WI38 (cell line): ENCODE results near the gene GPR45.

Experiments
- H3K4me3 ChIP-seq: 2 replicates; pipeline ENCODE4 v1.5.1; 2011; ENCODE audit warnings: low read depth, mild to moderate bottlenecking, control low read depth, low read length
- TF ChIP-seq, protein P1 (sequence below): IDR thresholded peaks from 2 replicates; pipeline ENCODE4 v1.5.1; 2012; ENCODE audit warnings: low read depth, mild to moderate bottlenecking, control low read depth, low read length

GPR45 gene, protein sequence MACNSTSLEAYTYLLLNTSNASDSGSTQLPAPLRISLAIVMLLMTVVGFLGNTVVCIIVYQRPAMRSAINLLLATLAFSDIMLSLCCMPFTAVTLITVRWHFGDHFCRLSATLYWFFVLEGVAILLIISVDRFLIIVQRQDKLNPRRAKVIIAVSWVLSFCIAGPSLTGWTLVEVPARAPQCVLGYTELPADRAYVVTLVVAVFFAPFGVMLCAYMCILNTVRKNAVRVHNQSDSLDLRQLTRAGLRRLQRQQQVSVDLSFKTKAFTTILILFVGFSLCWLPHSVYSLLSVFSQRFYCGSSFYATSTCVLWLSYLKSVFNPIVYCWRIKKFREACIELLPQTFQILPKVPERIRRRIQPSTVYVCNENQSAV

DNA sequence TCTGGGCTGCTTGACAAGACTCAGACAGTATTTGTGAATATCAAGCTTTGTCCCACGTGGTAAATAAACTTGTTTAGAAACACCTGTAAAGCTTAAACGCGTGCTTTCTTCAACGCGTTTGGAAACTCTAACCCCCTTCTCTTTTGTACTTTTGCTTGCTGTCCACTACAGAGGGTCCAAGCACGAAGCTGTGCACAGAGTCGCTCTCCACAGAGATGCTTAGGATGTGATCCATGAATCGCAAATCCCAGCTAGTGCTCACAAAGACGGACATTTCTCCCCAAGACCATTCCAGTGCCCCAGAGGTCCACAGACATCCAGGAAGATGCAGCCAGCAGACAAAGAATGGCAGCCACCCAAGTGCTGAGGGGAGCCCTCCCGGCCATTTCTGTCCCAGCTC lies at the start of gene GPR45:
Gene GPR45 (plus strand): TSS at position 301 of the 400 bp plus-strand sequence. CDS start 116 bp downstream, outside the sequence.
- TF ChIP-seq, protein P1, sequence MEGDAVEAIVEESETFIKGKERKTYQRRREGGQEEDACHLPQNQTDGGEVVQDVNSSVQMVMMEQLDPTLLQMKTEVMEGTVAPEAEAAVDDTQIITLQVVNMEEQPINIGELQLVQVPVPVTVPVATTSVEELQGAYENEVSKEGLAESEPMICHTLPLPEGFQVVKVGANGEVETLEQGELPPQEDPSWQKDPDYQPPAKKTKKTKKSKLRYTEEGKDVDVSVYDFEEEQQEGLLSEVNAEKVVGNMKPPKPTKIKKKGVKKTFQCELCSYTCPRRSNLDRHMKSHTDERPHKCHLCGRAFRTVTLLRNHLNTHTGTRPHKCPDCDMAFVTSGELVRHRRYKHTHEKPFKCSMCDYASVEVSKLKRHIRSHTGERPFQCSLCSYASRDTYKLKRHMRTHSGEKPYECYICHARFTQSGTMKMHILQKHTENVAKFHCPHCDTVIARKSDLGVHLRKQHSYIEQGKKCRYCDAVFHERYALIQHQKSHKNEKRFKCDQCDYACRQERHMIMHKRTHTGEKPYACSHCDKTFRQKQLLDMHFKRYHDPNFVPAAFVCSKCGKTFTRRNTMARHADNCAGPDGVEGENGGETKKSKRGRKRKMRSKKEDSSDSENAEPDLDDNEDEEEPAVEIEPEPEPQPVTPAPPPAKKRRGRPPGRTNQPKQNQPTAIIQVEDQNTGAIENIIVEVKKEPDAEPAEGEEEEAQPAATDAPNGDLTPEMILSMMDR: no peak
- H3K4me3 ChIP-seq: no peak within 1 kb of the TSS

GRCh38 chr2:105194022-105194675 lies 47.4 kb upstream of the GPR45 start:
- TF ChIP-seq, protein P1: no peak
- no peak overlapping the region for H3K4me3 ChIP-seq

DNA sequence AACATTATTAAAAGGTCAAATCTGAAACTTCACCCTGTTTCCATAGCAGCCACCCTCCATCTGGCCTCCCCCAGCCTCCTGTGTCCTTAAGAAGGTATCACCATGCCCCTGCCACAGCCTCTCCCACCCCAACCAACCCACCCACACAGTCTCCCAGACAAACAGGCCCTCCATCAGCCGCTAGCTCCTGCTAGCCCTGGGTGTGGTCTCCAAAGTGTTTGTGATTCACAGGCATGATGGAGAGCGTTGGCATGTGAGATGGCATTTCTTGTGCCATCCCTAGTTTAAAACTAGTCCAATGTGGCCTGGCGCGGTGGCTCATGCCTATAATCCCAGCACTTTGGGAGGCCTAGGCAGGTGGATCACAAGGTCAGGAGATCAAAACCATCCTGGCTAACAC lies 44.9 kb upstream of the GPR45 start:
- H3K4me3 ChIP-seq: no peak overlapping the region

GRCh38 chr2:105215586-105216192 lies 25.9 kb upstream of the GPR45 start:
- TF ChIP-seq, protein P1: no peak
- H3K4me3 ChIP-seq: no peak overlapping the region

More for the DNA sequence above, 44.9 kb upstream of the GPR45 start:
- TF ChIP-seq, protein P1: no peak

DNA sequence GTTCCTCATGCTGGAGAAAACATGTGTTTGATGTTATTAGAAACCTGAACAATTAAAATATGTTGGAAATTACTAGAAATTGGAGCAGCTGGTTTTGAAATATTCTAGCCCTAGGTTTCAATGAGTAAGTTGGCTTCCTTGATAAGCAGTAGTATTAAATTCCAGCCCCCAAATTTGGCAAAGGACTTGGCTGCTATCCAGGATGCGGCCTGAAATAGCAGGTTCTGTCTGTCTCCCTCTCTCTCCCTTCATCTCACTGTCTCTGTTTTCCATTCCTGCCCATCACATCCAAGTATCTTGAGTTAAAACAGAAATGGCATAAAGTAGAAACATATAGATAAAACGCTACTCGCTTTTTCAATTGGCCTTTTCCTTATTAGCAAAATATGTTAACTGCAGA lies 20.9 kb upstream of the GPR45 start:
- TF ChIP-seq, protein P1: no peak
- H3K4me3 ChIP-seq: no peak overlapping the region

- TF ChIP-seq, protein P1: no peak
- no peak overlapping the region for H3K4me3 ChIP-seq
Measured at GRCh38 chr2:105224444-105224843, 17.1 kb upstream of the GPR45 start.

DNA sequence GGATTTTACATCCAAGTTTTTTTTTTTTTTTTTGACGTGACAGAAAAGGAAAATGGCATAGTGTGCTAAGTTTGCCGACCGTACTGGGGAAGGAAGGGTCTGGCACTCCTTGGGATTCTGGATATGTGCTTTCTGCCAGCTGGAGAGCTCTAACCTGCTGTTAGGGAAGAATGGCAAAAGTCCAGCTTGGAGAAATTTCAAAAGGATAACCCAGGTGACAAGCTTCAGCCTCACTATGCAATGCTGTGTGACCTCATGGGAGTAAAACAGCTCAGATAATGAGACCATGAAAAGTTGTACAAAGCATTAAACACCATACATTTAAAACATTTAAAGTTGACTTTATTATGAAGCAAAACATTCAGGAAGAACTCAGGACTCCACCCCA lies 10.3 kb upstream of the GPR45 start:
- TF ChIP-seq, protein P1: no peak
- no peak overlapping the region for H3K4me3 ChIP-seq
